Loucy (cell line): ENCODE results near the gene TIAM2.

Source experiments
- H2AFZ ChIP-seq: fragments of 200-600 bp; sonication (generic); 2 replicates; pipeline ENCODE4 v1.6.0; 2016; ENCODE audit warnings: antibody characterized with exemption, mild to moderate bottlenecking, low read length, moderate library complexity
- H3F3A ChIP-seq: fragments of 200-600 bp; 2 replicates; pipeline ENCODE4 v1.6.0; 2016; ENCODE audit warnings: antibody characterized with exemption, low read depth, mild to moderate bottlenecking
- H3K27me3 ChIP-seq: fragments of 200-600 bp; sonication (generic); 2 replicates; pipeline ENCODE4 v1.6.1; 2014; ENCODE audit warnings: low read length, mild to moderate bottlenecking; ENCODE audit not compliant: insufficient read depth, poor library complexity, severe bottlenecking
- H3K36me3 ChIP-seq: fragments of 200-600 bp; sonication (generic); 2 replicates; pipeline ENCODE4 v1.6.1; 2016; ENCODE audit warnings: low read length; ENCODE audit not compliant: insufficient read depth
- H3K4me1 ChIP-seq: fragments of 200-600 bp; sonication (generic); 2 replicates; pipeline ENCODE4 v1.5.1; 2014; ENCODE audit warnings: low read length, mild to moderate bottlenecking; ENCODE audit not compliant: insufficient read depth, poor library complexity, severe bottlenecking
- H3K4me2 ChIP-seq: fragments of 200-600 bp; sonication (generic); 2 replicates; pipeline ENCODE4 v1.6.0; 2014; ENCODE audit warnings: antibody characterized with exemption, low read length, low read depth, mild to moderate bottlenecking; ENCODE audit not compliant: poor library complexity, severe bottlenecking
- H3K4me3 ChIP-seq: fragments of 200-600 bp; sonication (generic); 2 replicates; pipeline ENCODE4 v1.5.1; 2014; ENCODE audit warnings: low read length, mild to moderate bottlenecking, mixed read lengths; ENCODE audit not compliant: poor library complexity, severe bottlenecking
- H3K79me2 ChIP-seq: fragments of 200-600 bp; sonication (generic); 2 replicates; pipeline ENCODE4 v1.6.1; 2014; ENCODE audit warnings: low read length; ENCODE audit not compliant: insufficient read depth
- H3K9ac ChIP-seq: fragments of 200-600 bp; sonication (generic); 2 replicates; pipeline ENCODE4 v1.6.0; 2014; ENCODE audit warnings: mild to moderate bottlenecking, low read depth, low read length, moderate library complexity; ENCODE audit not compliant: poor library complexity, severe bottlenecking
- H3K9me2 ChIP-seq: fragments of 200-600 bp; sonication (generic); replicated peaks from 2 replicates; pipeline ENCODE4 v1.6.1; 2016; ENCODE audit warnings: low read depth, low read length, mixed read lengths
- H3K9me3 ChIP-seq: fragments of 200-600 bp; sonication (generic); 2 replicates; pipeline ENCODE4 v1.6.1; 2014; ENCODE audit warnings: mild to moderate bottlenecking, antibody characterized with exemption, low read length, low read depth; ENCODE audit not compliant: insufficient read depth
- H4K20me1 ChIP-seq: fragments of 200-600 bp; sonication (generic); 2 replicates; pipeline ENCODE4 v1.6.0; 2014; ENCODE audit warnings: antibody characterized with exemption, low read length, mild to moderate bottlenecking; ENCODE audit not compliant: insufficient read depth, poor library complexity, severe bottlenecking
- CTCF ChIP-seq: fragments of 200-600 bp; sonication (generic); conservative IDR thresholded peaks from 2 replicates; pipeline ENCODE4 v1.5.1; 2014; ENCODE audit warnings: mild to moderate bottlenecking, antibody characterized with exemption, low read length
- EZH2phosphoT487 ChIP-seq: fragments of 200-600 bp; IDR thresholded peaks from 2 replicates; pipeline ENCODE4 v1.6.1; 2018; ENCODE audit warnings: antibody characterized with exemption, mild to moderate bottlenecking, moderate library complexity, borderline replicate concordance

The TIAM2 gene

GRCh38 chr6:155077784-155078183 is 82.7 kb downstream of the TIAM2 start:
- no peak overlapping the region for H3K4me3 ChIP-seq

GRCh38 chr6:155078331-155078745 is 83.2 kb downstream of the TIAM2 start:
- Histone ChIP-seq H3K9me2 (no peaks in the 10 kb centered on the region), H3K36me3 (no peaks in the 10 kb centered on the region), H3K4me3 (no peak overlapping the region), H2AFZ (no peak overlapping the region), H3F3A (peaks cover 4% of the 10 kb centered on the region; the same call in 1 of the 2 replicates), H3K4me1 (peaks cover 48% of the 10 kb centered on the region), H3K9me3 (no peaks in the 10 kb centered on the region), H3K9ac (peak overlapping the region; percentile 34), H4K20me1 (no peaks in the 10 kb centered on the region), H3K27me3 (no peaks in the 10 kb centered on the region), H3K79me2 (no peaks in the 10 kb centered on the region), H3K4me2 (peak overlapping the region; percentile 27)
- TF ChIP-seq CTCF = no peak
- no peak for TF ChIP-seq EZH2phosphoT487

More at GRCh38 chr6:155077784-155078183, 82.7 kb downstream of the TIAM2 start:
- H3K79me2 ChIP-seq = no peaks in the 10 kb centered on the region
- H3K4me2 ChIP-seq = peak overlapping the region; percentile 27
- TF ChIP-seq CTCF (no peak), EZH2phosphoT487 (no peak)
- no peaks in the 10 kb centered on the region for H3K36me3 ChIP-seq
- H3K4me1 ChIP-seq = peaks cover 44% of the 10 kb centered on the region
- H2AFZ ChIP-seq = no peak overlapping the region
- H3K9me3 ChIP-seq = no peaks in the 10 kb centered on the region
- peaks cover 4% of the 10 kb centered on the region; the same call in 1 of the 2 replicates for H3F3A ChIP-seq
- no peaks in the 10 kb centered on the region for H3K9me2 ChIP-seq
- H3K27me3 ChIP-seq = no peaks in the 10 kb centered on the region
- no peaks in the 10 kb centered on the region for H4K20me1 ChIP-seq
- no peak overlapping the region for H3K9ac ChIP-seq

GRCh38 chr6:155079985-155080452 is 84.9 kb downstream of the TIAM2 start:
- TF ChIP-seq CTCF (no peak), EZH2phosphoT487 (peak; percentile 87)
- no peaks in the 10 kb centered on the region for H3K27me3 ChIP-seq
- no peaks in the 10 kb centered on the region for H4K20me1 ChIP-seq
- no peaks in the 10 kb centered on the region for H3K9me2 ChIP-seq
- no peak overlapping the region for H2AFZ ChIP-seq
- peaks cover 57% of the 10 kb centered on the region for H3K4me1 ChIP-seq
- H3K4me2 ChIP-seq = peak overlapping the region; percentile 77
- peak overlapping the region; percentile 52 for H3K4me3 ChIP-seq
- no peaks in the 10 kb centered on the region for H3K79me2 ChIP-seq
- no peak overlapping the region for H3K9ac ChIP-seq
- peaks cover 4% of the 10 kb centered on the region; the same call in 1 of the 2 replicates for H3F3A ChIP-seq
- no peaks in the 10 kb centered on the region for H3K36me3 ChIP-seq
- no peaks in the 10 kb centered on the region for H3K9me3 ChIP-seq
